Epithelial cell of esophagus (primary cell): Measurements from ENCODE around the gene EXT2.
A peak's percentile ranks its signal among the peaks of the same experiment; 100 is the strongest.

ENCODE experiments used
- DNase-seq: peaks from one replicate; pipeline ENCODE4 v3.0.0; 2010; ENCODE audit warnings: low read depth
- H3K4me3 ChIP-seq: 2 replicates; pipeline ENCODE4 v1.5.1; 2011; ENCODE audit warnings: mild to moderate bottlenecking, low read length, control low read depth
- TF ChIP-seq, protein P1 (sequence below): IDR thresholded peaks from 2 replicates; pipeline ENCODE4 v1.5.1; 2011; ENCODE audit warnings: low read depth, mild to moderate bottlenecking, low read length, control low read depth, inconsistent platforms; ENCODE audit not compliant: insufficient read depth; ENCODE audit errors: missing control alignments

Gene EXT2

DNA sequence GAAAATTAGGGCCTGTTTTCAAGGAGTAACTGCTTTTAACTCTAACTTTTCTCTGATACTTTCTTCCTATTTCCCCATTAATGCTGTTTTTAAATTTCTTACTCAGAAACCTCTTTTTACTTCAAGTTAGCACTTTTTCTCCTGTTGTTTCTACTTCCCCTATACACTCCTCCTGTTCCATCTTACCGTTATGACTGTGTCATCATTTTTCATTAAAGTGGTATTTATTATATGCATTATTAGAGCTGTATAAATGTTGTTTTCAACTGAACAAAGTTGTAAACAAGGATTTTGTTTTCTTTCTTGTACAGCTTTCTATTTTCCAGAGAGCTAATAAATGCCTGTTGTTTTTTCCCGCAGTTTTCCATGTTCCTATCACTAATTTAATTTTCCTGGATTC lies 84.6 kb downstream of the EXT2 start:
- TF ChIP-seq, protein P1, sequence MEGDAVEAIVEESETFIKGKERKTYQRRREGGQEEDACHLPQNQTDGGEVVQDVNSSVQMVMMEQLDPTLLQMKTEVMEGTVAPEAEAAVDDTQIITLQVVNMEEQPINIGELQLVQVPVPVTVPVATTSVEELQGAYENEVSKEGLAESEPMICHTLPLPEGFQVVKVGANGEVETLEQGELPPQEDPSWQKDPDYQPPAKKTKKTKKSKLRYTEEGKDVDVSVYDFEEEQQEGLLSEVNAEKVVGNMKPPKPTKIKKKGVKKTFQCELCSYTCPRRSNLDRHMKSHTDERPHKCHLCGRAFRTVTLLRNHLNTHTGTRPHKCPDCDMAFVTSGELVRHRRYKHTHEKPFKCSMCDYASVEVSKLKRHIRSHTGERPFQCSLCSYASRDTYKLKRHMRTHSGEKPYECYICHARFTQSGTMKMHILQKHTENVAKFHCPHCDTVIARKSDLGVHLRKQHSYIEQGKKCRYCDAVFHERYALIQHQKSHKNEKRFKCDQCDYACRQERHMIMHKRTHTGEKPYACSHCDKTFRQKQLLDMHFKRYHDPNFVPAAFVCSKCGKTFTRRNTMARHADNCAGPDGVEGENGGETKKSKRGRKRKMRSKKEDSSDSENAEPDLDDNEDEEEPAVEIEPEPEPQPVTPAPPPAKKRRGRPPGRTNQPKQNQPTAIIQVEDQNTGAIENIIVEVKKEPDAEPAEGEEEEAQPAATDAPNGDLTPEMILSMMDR, result no peak
- DNase-seq, result no peak
- no peak overlapping the region for H3K4me3 ChIP-seq

DNA sequence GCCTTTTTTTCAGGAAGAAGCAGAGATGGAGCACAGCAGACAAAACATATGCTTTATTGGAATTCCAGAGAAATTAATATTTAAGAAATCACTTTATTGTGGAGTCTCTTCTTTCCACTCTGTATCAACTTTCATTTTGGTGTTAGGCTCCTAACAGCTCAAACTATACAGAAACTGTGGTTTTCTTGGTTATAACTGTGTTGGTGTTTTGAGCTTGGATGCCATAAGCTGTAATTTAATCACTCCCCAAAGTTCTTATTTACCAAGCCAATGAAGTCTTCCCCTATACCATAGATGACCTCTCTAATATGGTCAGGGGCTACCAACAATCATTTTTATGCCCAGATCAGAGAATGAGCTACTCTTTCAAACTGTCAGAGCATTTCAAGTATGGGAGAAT lies 90.0 kb downstream of the EXT2 start:
- TF ChIP-seq, protein P1, result no peak
- H3K4me3 ChIP-seq, result no peak overlapping the region
- no peak for DNase-seq

DNA sequence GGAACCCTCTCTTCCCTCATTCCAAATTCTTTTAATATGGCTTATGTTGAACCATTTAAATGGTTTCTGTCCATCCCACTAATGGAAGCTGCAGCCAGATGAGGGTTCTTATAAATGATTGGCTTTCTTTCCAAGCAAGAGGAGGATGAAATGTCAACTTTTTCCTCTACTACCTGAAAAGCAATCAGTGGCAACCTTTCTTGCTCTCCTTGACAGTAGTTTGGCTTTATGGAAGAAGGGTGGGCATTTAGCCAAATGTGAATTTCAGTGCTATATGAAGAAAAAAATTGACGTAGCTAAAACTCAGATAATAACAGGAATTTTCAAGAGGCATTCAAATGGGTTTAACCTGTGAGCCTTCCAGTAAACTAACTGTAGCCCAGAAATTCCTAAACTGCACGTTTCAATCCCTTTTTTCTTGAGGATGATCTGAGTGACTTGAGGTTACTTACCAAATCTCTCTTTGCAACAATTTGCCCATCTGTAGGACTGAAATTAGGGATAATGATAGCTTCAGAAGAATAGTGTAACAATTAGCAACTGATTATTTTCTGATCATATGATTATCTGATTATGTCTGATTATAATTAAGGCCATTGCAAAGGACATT lies 90.9 kb downstream of the EXT2 start:
- DNase-seq, result no peak
- H3K4me3 ChIP-seq, result no peak overlapping the region
- TF ChIP-seq, protein P1, result no peak

DNA sequence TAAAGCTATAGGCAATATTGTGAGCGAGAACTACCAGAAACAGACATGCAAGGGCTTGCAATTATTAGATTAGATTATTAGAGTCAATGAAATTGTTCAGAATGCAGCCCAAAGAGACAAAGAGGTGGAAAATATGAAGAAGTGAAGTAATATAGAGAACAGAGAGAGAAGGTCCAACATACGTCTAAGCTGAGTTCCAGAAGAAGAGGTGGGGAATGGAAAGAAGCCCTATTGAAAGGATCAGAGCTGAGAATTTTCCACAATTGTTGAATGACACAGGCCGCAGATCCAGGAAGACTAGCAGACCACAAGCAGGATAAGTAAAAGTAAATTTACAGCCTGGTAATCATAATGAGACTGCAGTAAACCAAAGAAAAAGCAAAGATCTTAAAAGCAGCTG lies 93.2 kb downstream of the EXT2 start:
- no peak overlapping the region for H3K4me3 ChIP-seq
- peak; percentile 12 for DNase-seq
- TF ChIP-seq, protein P1, result no peak

DNA sequence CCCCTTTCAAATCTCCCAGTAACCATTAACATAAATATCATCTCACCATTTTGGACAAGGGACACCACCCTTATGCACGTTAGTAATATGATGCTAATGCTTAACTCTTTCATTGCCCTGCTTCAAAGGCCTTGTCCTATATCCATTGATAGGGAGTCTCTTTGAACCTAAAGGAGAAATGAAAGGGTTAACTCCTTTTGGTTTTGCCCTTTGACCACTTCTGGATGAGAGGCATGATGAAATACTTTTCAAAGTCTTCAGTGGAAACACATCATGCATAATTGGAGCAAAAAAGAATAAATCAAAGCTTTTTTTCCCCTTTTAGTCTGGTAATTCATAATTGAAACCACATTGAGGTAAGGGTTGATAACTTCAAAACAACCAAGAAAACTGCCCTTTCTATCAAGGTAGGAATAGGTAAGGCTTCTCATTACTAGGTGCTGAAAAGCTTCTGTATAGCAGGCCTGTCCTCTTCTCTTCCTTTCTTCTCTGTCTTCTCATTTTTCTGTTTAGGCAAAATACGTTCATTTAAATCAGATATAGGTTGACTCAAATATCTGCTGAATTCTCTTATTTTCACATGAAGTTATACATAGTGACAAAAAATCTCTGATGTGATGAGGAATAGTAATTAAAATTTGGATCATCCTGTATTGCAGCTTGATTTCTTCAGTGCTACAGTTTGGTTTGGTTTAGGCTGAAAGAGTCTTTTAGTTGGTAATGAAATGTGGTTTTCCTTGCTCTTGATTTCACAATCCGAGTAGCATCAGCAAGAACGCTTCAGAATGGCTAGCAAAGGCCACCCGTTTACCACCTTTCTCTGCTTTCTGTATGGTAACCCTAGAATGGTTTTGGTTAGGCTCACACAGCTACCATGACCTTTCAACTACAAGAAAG lies 94.8 kb downstream of the EXT2 start:
- TF ChIP-seq, protein P1, result no peak
- DNase-seq, result no peak
- H3K4me3 ChIP-seq, result no peak overlapping the region

DNA sequence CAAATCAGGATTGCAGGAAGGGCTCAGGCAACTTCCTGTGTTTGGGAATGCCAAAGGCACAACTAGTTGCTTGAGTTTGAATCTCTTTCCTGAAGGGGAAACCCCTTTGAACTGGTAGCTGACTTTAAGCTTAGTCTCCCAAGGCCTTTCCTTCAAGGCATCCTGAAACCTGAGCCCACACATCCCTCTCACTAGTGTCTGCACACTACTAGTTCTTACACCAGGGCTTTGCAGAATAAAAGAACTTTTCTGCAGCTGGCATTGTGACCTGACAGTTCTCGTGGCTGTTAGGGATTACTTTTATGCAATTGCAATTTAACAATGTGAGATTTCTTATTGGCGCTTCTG lies 95.4 kb downstream of the EXT2 start:
- peak; percentile 33 for DNase-seq
- TF ChIP-seq, protein P1, result no peak
- H3K4me3 ChIP-seq, result no peak overlapping the region
